ENCODE measurements around the gene ERCC3. TPM values are rescaled to one million over a fixed set of nuclear protein-coding genes. Genes with fewer than 3 reads are reported as not detected.

ERCC3 gene
- polyA plus RNA-seq, 1 of the 3 experiments (the other 2 are of a cell fraction): 84.8 TPM

DNA sequence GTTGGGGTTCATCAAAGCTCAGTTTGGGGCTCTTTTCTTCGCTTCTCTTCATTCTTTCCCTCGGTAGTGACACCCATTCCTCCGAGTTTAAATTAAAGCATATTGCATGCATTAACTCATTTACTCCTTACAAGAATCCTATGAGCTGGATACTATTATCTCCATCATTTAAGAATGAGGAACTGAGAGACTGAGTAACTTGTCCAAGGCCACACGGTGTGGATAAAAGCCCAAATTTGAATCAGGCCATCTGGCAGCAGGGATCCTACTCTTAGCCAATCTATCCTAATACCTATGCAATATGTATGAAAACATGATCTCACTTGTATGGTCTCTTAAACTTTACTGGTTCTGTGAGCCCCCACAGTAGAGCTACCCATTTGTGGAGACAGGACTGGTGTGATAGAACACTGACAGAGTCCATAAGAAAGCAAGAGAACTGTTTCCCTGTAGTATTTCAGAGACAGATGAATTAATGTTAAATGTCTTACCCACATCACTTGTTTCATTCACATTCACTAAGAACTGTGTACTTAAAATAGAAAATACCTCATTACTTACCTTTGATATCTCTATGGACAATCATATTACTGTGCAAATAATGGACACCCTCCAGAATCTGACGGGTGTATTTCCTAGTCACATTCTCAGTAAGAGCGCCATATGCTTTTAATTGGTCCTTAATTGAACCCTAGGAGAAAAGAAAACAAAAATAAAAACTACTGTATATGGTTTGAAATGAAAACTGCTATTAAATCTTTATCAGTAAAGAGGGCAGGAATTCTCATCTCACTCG is 20.4 kb upstream of the ERCC3 start:
- no peak for DNase-seq
- Histone ChIP-seq H3K9ac (no peak overlapping the region), H4K20me1 (ENCODE audit: insufficient read depth) (no peaks in the 10 kb centered on the region), H3K9me3 (no peaks in the 10 kb centered on the region), H3F3A (replicated peaks; ENCODE audit: insufficient read depth) (peaks cover 10% of the 10 kb centered on the region), H3K27me3 (ENCODE audit: insufficient read depth) (no peaks in the 10 kb centered on the region), H3K4me1 (ENCODE audit: control insufficient read depth in 1 of 2, insufficient read depth in 2 of 2, low read depth in 1 of 2, low read length in 1 of 2) (no peaks in the 10 kb centered on the region), H2AFZ (ENCODE audit: low read depth) (no peak overlapping the region), H3K36me3 (replicated peaks in 1 of 2; ENCODE audit: control insufficient read depth in 1 of 2, insufficient read depth in 2 of 2, low read length in 1 of 2) (peaks cover 69 to 82% of the 10 kb centered on the region in 2 experiments), H3K27ac (ENCODE audit: low read depth in 2 of 2, low read length in 1 of 2) (no peak overlapping the region), H3K79me2 (ENCODE audit: insufficient read depth) (peaks cover 3% of the 10 kb centered on the region), H3K9me2 (no peaks in the 10 kb centered on the region), H3K4me2 (no peak overlapping the region), H3K4me3 (ENCODE audit: low read depth in 2 of 2, low read length in 1 of 2) (no peak overlapping the region)
- CTCF ChIA-PET: interaction anchor here (0.6 to 2.4 kb wide), 3 partner anchors 10 to 165 kb away, joined by 4 to 10 read pairs (median 7); no protein-coding TSS in a partner anchor
- WGBS (ENCODE audit: low lambda C conversion rate): 95% methylated on average over 7 of the region's 7 CpGs
- POLR2A ChIA-PET: no interaction called here
- TF ChIP-seq TEAD4 (IDR thresholded peaks at IDR 0.05; ENCODE audit: borderline replicate concordance, insufficient read depth) (no peak), FOXJ3 (CRISPR knock-in tag; IDR thresholded peaks at IDR 0.05) (no peak), YY1 (IDR thresholded peaks at IDR 0.05; ENCODE audit: low read depth) (no peak), MAX (IDR thresholded peaks at IDR 0.05; ENCODE audit: low read depth) (no peak), TAF1 (IDR thresholded peaks at IDR 0.05; ENCODE audit: borderline replicate concordance, low read depth, low read length) (no peak), JUND (IDR thresholded peaks at IDR 0.05) (no peak), MXI1 (IDR thresholded peaks at IDR 0.05; ENCODE audit: low read depth, low read length) (no peak), ELF1 (IDR thresholded peaks at IDR 0.05) (no peak), GATA2 (CRISPR knock-in tag; IDR thresholded peaks at IDR 0.05) (no peak), RXRA (IDR thresholded peaks at IDR 0.05; ENCODE audit: borderline replicate concordance, low read depth) (no peak), SMC3 (IDR thresholded peaks at IDR 0.05; ENCODE audit: low read depth, low read length) (no peak), RCOR1 (IDR thresholded peaks at IDR 0.05; ENCODE audit: low read length) (no peak)
- TF ChIP-seq, protein P1, sequence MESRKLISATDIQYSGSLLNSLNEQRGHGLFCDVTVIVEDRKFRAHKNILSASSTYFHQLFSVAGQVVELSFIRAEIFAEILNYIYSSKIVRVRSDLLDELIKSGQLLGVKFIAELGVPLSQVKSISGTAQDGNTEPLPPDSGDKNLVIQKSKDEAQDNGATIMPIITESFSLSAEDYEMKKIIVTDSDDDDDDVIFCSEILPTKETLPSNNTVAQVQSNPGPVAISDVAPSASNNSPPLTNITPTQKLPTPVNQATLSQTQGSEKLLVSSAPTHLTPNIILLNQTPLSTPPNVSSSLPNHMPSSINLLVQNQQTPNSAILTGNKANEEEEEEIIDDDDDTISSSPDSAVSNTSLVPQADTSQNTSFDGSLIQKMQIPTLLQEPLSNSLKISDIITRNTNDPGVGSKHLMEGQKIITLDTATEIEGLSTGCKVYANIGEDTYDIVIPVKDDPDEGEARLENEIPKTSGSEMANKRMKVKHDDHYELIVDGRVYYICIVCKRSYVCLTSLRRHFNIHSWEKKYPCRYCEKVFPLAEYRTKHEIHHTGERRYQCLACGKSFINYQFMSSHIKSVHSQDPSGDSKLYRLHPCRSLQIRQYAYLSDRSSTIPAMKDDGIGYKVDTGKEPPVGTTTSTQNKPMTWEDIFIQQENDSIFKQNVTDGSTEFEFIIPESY (IDR thresholded peaks at IDR 0.05; ENCODE audit: borderline replicate concordance, low read depth): no peak
- TF ChIP-seq, protein P2, sequence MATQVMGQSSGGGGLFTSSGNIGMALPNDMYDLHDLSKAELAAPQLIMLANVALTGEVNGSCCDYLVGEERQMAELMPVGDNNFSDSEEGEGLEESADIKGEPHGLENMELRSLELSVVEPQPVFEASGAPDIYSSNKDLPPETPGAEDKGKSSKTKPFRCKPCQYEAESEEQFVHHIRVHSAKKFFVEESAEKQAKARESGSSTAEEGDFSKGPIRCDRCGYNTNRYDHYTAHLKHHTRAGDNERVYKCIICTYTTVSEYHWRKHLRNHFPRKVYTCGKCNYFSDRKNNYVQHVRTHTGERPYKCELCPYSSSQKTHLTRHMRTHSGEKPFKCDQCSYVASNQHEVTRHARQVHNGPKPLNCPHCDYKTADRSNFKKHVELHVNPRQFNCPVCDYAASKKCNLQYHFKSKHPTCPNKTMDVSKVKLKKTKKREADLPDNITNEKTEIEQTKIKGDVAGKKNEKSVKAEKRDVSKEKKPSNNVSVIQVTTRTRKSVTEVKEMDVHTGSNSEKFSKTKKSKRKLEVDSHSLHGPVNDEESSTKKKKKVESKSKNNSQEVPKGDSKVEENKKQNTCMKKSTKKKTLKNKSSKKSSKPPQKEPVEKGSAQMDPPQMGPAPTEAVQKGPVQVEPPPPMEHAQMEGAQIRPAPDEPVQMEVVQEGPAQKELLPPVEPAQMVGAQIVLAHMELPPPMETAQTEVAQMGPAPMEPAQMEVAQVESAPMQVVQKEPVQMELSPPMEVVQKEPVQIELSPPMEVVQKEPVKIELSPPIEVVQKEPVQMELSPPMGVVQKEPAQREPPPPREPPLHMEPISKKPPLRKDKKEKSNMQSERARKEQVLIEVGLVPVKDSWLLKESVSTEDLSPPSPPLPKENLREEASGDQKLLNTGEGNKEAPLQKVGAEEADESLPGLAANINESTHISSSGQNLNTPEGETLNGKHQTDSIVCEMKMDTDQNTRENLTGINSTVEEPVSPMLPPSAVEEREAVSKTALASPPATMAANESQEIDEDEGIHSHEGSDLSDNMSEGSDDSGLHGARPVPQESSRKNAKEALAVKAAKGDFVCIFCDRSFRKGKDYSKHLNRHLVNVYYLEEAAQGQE (IDR thresholded peaks at IDR 0.05; ENCODE audit: low read depth, low read length): no peak
- TF ChIP-seq, protein P3, sequence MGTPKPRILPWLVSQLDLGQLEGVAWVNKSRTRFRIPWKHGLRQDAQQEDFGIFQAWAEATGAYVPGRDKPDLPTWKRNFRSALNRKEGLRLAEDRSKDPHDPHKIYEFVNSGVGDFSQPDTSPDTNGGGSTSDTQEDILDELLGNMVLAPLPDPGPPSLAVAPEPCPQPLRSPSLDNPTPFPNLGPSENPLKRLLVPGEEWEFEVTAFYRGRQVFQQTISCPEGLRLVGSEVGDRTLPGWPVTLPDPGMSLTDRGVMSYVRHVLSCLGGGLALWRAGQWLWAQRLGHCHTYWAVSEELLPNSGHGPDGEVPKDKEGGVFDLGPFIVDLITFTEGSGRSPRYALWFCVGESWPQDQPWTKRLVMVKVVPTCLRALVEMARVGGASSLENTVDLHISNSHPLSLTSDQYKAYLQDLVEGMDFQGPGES (IDR thresholded peaks at IDR 0.05; ENCODE audit: low read depth, low read length): no peak
- TF ChIP-seq, protein P4, sequence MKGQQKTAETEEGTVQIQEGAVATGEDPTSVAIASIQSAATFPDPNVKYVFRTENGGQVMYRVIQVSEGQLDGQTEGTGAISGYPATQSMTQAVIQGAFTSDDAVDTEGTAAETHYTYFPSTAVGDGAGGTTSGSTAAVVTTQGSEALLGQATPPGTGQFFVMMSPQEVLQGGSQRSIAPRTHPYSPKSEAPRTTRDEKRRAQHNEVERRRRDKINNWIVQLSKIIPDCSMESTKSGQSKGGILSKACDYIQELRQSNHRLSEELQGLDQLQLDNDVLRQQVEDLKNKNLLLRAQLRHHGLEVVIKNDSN (IDR thresholded peaks at IDR 0.05; ENCODE audit: borderline replicate concordance, low read depth): no peak
